ENCODE measurements around the gene ARFGEF2. TPM values are rescaled to one million over a fixed set of nuclear protein-coding genes. Genes with fewer than 3 reads are reported as not detected.

The ARFGEF2 gene
- total and polyA plus RNA-seq, 2 donors (not counting 3 experiments of a cell fraction or from before 2014, with no cell fraction given) = 12.7 to 32.6 TPM

Small RNAs within 50 kb of the gene (small RNA-seq; reads per million reads assigned to genes)
- gene SNAP23P1 (ENCODE audit: insufficient read depth, insufficient read length, low read depth, low replicate concordance) = not detected

Other genes starting within 250 kb of the ARFGEF2 start
- 65.7 and 72.9 TPM in 2 replicates for gene PREX1, start 93.7 kb upstream of the ARFGEF2 start, total RNA-seq
- gene PREX1, start 93.7 kb upstream of the ARFGEF2 start, polyA plus RNA-seq = 51.3 and 53.6 TPM in 2 replicates
- 109 and 118 TPM in 2 replicates for gene CSE1L, start 124.6 kb downstream of the ARFGEF2 start, total RNA-seq
- gene CSE1L, start 124.6 kb downstream of the ARFGEF2 start, polyA plus RNA-seq = 26.1 and 35.1 TPM in 2 replicates